HG03354 (cell line): Measurements from ENCODE around the gene CD72.

Source experiments
- ATAC-seq: cut with Tn5 transposase; IDR thresholded peaks from one replicate; pipeline ENCODE4 v1.9.1; 2021; ENCODE audit warnings: mild to moderate bottlenecking; ENCODE audit not compliant: unreplicated experiment, poor library complexity, severe bottlenecking

The CD72 gene, protein sequence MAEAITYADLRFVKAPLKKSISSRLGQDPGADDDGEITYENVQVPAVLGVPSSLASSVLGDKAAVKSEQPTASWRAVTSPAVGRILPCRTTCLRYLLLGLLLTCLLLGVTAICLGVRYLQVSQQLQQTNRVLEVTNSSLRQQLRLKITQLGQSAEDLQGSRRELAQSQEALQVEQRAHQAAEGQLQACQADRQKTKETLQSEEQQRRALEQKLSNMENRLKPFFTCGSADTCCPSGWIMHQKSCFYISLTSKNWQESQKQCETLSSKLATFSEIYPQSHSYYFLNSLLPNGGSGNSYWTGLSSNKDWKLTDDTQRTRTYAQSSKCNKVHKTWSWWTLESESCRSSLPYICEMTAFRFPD

DNA sequence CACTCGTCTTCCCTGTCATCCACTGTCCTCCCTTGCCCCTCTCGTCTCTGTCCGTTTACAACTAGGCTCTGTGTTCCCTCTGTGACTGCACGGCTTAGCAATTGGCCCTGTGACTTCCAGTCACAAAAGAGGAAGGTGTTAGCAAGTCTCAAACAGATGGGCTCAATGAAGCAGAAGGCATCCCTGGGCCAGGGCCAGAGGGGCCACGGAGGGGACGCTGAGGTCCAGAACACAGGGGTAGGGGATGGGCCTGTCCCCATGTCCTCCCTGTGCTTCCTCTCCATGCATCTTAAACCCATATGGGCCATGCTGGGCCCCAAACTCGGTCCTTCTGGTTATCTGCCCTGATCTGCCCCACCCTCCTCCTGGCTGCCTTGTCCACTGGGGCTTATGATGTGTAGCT is at the start of gene CD72:
CD72 (minus strand) TSS at position 89 of the 403 bp plus-strand sequence. CDS start 110 bp downstream, outside the sequence.
- peak; percentile 27 for ATAC-seq

DNA sequence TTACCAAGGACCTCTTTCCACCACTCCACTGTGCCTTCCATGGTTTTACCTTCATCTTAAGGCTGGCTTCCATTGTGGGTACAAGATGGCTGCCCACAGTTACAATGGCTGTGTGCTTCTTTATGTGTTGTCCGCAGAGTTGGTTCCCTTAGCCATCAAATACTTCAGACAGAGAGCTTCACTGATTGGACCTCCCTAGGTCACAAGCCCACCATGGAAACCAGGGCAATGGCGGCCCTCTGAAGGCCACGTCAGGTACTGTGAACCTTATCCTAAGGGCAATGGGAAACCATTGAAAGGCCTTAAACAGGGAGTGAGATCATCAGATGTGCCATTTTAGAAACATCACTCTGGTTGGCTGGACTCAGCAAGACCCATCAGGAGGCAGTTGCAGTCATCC is 49.7 kb upstream of the CD72 start:
- no peak for ATAC-seq

DNA sequence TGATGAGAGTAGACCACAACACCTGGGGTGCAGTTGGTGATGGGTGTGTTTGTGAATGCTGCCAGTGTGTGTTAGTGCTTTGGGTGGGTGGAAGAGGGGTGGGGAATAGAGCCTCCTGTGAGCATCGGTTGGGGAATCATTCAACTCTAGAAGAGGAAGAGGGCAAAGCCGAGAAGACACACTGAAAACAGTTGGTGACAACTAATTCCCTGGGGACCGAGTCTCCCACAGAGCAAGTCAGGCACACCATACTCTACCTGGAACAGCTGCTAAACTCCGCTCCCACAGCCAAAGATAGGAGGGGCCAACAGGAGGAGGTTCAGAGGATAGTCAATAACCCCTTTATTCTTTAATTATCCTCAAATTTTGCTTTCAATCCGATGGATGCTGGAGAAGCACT is 48.3 kb upstream of the CD72 start:
- ATAC-seq, result no peak

DNA sequence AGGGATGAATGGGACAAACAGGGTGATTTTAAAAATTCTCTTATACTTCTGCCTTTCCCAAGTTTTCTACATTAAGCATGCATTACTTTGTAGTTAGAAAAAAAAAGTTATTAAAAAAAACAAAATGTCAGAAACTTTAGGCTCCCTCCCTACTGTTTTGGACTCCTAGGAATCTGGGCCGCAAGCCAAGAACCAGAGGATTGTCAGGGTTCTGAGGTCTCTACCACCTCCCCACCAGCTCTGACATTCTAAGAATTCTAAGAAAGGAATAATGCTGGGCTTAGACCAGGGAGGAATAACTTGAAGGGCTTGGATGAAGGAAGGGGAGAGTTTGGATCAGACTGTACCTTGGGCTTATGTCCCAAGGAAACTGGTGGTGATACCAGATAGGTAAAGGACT is 47.8 kb upstream of the CD72 start:
- no peak for ATAC-seq

DNA sequence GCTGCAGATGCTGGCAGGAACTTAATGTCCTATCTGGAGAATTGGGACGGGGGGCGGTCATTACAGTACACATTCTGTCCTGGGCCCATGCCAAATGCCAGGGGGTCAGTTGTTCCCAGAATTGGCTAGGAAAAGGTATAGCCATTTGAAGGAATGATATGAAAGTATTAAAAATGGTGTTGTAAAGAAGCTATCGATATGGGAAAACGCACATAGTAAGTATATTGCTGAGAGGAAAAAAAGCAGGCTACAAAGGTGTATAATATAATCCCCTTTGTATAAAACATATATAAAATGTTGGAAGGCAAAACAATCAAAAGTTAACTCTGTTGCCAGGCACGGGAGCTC is 47.2 kb upstream of the CD72 start:
- no peak for ATAC-seq

DNA sequence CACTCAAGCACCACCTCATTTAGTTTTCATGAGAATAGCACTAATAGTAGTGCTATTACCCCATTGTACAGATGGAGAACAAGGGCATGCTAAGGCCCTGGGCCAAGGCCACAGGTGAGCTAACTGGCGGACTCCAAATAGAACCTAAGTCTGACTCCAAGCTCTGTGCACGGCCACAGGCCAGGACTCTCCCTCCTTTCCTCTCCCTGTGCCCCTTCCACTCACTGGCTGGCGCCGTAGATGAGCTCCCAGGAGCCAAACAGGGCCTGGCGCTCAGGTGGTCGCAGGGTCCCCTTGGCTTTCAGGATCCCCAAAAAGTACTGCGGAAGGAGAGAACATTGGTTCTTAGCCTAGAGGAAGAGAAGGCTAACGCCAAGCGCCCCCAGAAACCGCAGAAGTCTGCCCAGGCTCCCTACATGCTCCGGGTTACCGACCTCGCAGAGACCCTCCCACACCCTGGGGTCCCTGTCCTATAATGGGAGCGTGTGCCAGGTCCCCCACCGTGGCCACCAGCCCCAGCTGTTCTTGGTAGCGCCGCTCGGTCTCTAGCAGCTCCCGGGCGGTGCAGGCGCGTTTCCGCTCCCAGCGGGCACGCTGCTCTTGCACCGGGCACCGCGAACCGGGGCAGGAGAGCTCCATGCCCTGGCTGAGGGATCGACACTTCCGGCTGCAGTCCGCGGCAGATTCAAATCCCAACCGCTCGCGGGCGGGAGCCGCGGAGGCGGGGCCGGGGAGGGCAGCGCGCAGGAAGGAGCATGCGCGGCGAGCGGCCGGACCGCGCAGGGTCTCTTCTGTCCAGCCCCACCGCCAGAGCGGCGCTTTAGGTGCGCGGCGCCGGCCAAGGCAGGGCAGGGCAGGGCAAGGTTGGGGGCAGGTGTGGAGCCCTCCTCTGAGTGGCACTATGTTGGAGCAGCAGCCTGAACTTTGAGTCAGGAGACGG is 46.6 kb upstream of the CD72 start, which contains the start of gene ARHGEF39:
ARHGEF39 (minus strand) TSS at position 665 of the 940 bp plus-strand sequence; CDS start at position 639, 26 bp downstream.
- peak; percentile 81 for ATAC-seq

DNA sequence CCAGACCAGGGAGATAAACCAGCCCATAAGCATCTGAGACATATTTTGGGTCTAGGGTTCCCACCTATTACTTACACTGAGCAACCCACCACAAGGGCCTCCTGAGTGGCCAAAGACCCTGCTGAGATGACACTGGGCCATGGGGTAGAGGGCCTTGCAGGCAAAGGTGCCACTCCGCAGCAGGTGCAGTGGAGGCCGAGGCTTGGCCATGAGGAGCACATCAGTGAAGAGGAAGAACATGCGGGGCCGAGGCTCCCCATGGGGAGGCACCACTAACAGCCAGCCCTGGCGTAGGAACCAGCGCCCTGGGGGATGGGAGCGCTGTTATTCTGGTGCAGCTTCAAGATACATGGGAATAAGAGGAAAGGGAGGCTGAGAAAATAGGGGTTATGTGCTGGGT is 44.2 kb upstream of the CD72 start:
- ATAC-seq, result no peak

DNA sequence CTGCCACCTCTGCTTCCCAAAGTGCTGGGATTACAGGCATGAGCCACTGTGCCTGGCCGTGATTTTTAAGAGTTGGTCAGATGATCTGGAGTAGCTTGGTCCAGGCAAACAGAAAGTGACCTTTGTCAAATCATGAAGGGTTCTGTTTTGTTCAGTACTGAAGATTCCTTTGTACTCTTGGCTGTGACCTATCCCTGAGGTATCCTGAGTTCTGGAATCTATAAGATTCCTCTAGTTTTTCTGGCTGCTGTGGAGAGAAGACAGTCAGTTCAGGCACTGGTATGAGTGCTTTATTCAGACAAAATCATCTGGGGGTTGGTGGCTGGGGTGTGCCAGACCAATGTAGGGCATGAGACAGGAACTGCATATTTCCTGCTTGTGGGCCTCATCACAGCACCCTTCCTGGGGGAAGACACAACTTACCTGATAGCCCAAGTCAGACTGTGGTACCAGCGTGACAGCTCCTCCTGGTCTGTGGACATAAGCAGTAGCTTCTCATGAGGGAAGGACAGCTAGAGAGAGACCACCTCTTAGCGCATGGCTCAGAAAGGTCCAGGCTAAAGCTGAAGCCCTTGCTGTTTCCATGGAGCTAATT is 43.6 kb upstream of the CD72 start:
- ATAC-seq, result no peak

DNA sequence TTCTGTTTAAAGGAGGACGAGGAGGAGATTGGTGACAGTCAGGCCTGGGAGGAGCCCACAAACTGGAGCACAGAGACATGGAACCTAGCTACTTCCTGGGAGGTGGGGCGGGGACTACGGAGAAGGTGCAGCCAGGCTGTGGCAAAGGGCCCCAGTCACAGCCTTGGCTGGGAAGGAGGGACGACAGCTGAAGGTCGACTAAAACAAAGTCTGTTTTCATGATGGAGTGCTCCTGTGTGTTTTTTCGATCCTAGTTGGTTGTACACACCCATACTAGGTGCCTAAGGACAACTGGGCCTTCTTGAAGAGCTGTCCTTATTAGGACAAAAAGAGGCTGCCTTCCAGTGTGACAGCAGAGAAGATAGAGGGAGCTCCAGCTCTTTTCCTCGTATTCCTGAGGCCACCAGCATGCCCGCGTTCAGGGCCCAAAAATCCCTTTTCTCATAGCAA is 42.8 kb upstream of the CD72 start:
- no peak for ATAC-seq

DNA sequence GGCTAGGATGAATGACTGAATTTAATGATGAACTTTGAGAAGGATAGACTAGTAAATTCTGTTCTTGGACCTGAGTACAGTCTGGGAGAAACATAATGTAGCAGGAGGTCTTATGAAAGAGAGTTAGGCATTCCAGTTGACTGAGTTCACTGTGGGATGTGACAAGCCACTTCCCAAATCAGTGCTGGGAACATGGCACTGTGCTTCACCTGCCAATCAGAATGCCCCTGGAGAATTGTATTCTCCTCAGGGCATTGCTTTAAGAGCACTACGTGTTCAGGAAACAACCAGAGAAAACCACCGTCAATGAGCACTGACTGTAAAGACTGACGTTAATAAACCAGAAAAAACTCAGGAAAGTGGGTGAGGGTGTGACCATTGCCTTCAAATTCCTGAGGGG is 41.1 kb upstream of the CD72 start:
- no peak for ATAC-seq

DNA sequence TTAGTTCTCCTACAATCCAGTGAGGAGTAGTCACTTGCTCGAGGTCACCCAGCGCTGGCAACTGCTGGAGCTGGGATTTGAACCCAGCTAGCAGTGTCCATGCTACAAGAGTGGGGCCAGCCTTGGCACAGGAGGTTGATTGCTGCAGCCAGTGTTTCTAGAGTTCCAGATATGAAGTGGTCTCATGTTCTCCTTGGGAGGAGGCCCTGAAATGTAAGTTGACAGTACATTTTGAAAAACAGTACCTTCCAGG is 40.7 kb upstream of the CD72 start:
- ATAC-seq, result peak; percentile 2

DNA sequence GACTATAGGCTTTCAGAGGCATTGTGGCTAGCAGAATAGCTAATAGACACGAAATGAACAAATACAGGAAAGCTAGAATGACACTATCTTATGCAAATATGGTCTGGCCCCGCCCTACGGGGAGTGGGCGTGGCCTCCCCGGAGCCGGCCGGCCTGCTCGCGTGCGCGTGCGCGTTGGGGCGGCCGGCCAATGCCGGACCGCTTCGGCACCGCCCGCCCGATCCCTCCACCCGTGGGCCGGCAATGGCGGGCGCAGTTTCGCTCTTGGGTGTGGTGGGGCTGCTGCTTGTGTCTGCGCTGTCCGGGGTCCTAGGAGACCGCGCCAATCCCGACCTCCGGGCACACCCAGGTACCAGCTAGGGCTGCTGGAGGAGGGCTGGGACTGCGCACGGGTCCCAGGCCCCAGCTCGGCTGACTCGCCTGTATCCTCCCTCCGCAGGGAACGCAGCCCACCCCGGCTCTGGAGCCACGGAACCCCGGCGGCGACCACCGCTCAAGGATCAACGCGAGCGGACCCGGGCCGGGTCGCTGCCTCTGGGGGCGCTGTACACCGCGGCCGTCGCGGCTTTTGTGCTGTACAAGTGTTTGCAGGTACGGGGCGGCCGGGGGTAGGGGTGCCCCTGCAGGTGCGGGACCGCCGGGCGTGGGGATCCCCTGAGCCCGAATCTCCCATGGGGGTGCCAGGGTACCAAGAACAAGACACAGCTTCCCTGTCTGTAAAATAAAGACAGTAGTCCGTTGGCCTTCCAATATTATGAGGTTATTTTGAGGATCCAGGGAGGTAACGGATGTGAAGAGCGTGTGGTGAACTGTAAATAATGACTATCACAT is 40.1 kb upstream of the CD72 start, which contains the start of gene CCDC107:
CCDC107 (plus strand) TSS at position 156 of the 831 bp plus-strand sequence; CDS start at position 244, 88 bp downstream.
- peak; percentile 72 for ATAC-seq

DNA sequence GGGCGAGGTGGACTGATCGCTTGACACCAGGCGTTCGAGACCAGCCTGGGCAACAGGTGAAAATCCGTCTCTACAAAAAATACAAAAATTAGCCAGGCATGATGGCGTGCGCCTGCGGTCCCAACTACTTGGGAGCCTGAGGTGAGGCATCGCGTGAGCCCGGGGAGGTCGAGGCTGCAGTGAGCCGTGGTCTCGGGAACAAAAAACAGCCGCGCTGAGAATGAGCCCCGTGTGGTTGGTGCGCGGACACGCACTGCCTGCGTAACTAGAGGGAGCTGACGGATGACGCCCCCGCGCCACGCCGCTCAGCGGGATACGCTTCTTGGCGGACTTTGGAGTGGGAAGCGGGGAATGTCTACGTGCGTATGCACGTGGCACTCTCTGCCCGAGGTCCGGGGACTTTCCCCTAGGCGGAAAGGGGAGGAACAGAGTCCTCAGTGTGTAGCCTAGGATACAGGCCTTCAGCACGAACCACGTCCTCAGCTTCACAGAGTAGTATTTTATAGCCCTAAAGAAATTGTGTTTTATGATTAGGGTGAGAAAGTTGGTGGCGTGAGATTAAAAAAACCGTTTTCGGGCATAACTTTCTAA is 39.4 kb upstream of the CD72 start, which contains the start of gene RMRP:
RMRP (minus strand) TSS at position 474 of the 591 bp plus-strand sequence.
- ATAC-seq, result peak; percentile 86

DNA sequence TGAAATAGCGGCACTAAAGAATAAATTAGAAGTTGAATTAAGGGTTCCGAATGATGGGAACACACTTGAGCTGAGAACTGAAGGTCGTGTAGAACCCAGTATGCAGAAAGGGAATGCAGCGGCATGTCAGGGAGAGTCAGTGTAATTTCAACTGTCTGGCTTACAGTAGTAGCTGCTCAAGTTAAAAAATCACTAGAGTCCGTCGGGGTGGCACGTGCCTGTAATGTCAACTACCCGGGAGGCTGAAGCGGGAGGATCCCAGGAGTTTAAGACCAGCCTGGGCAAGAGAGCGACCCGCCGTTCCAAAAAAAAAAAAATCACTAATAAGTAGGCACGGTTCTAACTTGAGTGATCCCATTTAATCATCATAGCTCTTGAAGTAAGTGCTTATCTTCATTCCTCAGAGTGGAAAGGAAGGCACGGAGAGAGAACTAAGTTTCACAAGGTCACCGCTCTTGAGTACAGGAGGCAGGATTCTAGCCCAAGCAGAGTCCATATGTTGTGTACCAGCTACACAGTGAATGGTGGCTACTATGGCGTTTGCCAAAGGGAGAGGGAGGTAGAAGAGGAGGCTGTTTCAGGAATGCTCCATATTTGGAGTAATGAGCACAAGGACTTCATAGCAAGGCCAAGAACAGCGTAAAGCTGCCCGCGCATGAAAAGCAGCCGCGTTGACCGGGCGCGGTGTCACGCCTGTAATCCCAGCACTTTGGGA is 38.8 kb upstream of the CD72 start:
- ATAC-seq, result no peak

DNA sequence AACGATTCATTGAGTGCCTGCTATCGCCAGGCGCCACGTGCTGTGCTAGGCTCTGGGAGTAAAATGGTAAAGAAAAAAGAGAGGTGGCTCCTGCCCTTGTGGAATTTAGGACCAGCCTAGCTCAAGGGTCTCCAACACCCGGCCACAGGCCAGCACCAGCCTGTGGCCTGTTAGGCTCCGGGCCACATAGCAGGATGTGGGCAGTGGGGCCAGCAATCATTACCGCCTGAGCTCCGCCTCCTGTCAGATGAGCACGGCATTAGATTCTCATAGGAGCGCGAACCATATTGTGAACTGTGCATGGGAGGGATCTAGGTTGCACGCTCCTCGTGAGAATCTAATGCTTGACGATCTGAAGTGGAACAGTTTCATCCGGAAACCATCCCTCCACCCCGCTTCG is 38.1 kb upstream of the CD72 start:
- ATAC-seq, result no peak

DNA sequence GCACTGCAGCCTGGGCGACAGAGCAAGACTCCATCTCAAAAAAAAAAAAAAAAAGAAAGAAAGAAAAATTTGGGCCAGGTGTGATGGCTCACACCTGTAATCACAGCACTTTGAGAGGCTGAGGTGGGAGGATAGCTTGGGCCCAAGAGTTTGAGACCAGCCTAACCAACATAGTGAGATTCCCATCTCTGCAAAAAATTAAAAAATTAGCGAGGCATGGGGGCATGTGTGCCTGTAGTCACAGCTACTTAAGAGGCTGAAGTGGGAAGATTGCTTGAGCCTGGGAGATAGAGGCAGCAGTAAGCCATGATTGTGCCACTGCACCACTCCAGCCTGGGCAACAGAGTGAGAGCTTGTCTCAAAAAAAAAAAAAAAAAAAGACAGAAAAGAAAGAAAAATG is 35.4 kb upstream of the CD72 start:
- no peak for ATAC-seq

DNA sequence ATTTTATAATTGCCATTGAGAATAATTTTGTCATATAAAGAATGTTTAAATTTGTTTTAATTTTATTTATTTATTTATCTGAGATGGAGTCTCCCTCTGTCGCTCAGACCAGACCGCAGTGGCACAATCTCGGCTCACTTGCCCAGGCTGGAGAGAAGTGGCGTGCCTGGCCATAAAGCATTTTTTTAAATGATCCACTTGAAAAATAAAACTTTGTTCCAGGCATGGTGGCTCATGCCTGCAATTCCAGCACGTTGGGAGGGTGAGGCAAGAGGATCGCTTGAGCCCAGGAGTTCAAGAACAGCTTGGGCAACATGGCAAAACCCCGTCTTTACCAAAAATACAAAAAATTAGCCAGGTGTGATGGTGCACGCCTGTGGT is 34.6 kb upstream of the CD72 start:
- no peak for ATAC-seq

DNA sequence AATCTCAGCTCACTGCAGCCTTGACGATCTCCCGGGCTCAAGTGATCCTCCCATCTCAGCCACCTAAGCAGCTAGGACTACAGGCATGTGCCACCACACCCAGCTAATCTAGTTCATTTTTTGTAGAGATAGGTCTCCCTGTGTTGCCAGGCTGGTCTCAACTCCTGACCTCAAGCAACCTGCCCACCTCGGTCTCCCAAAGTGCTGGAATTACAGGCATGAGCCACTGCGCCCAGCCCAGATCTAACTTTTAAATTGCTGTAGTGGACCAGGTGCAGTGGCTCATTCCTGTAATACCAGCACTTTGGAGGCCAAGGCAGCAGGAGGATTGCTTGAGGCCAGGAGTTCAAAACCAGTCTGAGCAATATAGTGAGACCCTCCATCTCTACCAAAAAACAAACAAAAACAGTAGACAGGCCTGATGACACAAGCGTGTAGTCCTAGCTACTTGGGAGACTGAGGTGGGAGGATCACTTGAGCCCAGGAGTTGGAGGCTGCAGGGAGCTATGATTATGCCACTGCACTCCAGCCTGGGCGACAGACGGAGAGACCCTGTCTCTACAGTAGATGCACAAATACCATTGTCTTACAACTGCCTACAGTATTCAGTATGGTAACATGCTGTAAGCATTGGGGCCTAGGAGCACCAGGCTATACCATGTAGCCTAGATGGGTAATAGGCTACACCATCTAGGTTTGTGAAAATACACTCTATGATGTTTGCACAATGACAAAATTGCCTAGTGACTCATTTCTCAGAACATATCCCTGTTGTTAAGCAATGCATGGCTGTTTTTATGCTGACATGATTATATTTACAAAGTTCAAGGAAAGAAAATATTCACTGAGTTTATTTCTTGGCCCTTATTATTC is 34.0 kb upstream of the CD72 start:
- ATAC-seq, result no peak
